Measurements from ENCODE around the gene KIRREL3.

The KIRREL3 gene

GRCh38 chr11:126438272-126438671 is 562.3 kb downstream of the KIRREL3 start:
- Histone ChIP-seq H3K27me3 (no peaks in the 10 kb centered on the region), H3K4me3 (ENCODE audit: low read depth in 1 of 2, low read length in 1 of 2) (no peak overlapping the region), H3K27ac (no peak overlapping the region), H3K4me1 (ENCODE audit: control insufficient read depth in 1 of 2, insufficient read depth in 1 of 2, low read depth in 1 of 2, low read length in 1 of 2) (peaks cover 7 to 13% of the 10 kb centered on the region in 2 experiments), H3K9me3 (no peaks in the 10 kb centered on the region), H3K36me3 (no peaks in the 10 kb centered on the region)
- no peak for TF ChIP-seq CTCF (IDR thresholded peaks at IDR 0.05)

GRCh38 chr11:126437731-126438130 is 562.8 kb downstream of the KIRREL3 start:
- Histone ChIP-seq H3K27me3 (no peaks in the 10 kb centered on the region), H3K27ac (no peak overlapping the region), H3K36me3 (no peaks in the 10 kb centered on the region), H3K9me3 (no peaks in the 10 kb centered on the region), H3K4me1 (ENCODE audit: control insufficient read depth in 1 of 2, insufficient read depth in 1 of 2, low read depth in 1 of 2, low read length in 1 of 2) (peaks cover 7 to 13% of the 10 kb centered on the region in 2 experiments), H3K4me3 (ENCODE audit: low read depth in 1 of 2, low read length in 1 of 2) (no peak overlapping the region)
- no peak for TF ChIP-seq CTCF (IDR thresholded peaks at IDR 0.05)

GRCh38 chr11:126436209-126436755 is 564.3 kb downstream of the KIRREL3 start:
- H3K4me1 ChIP-seq (ENCODE audit: control insufficient read depth in 1 of 2, insufficient read depth in 1 of 2, low read depth in 1 of 2, low read length in 1 of 2): peaks cover 7 to 13% of the 10 kb centered on the region in 2 experiments
- no peak overlapping the region for H3K4me3 ChIP-seq (ENCODE audit: low read depth in 1 of 2, low read length in 1 of 2)
- H3K36me3 ChIP-seq: no peaks in the 10 kb centered on the region
- no peaks in the 10 kb centered on the region for H3K27me3 ChIP-seq
- no peak overlapping the region for H3K27ac ChIP-seq
- no peaks in the 10 kb centered on the region for H3K9me3 ChIP-seq
- no peak for TF ChIP-seq CTCF (IDR thresholded peaks at IDR 0.05)

- Histone ChIP-seq H3K27ac (no peak overlapping the region), H3K27me3 (no peaks in the 10 kb centered on the region), H3K4me1 (ENCODE audit: control insufficient read depth in 1 of 2, insufficient read depth in 1 of 2, low read depth in 1 of 2, low read length in 1 of 2) (peaks cover 4 to 5% of the 10 kb centered on the region in 2 experiments), H3K36me3 (no peaks in the 10 kb centered on the region), H3K4me3 (ENCODE audit: low read depth in 1 of 2, low read length in 1 of 2) (no peak overlapping the region), H3K9me3 (no peaks in the 10 kb centered on the region)
- TF ChIP-seq CTCF (IDR thresholded peaks at IDR 0.05): no peak
These were observed 565.6 kb downstream of the KIRREL3 start for GRCh38 chr11:126434950-126435335.

- Histone ChIP-seq H3K27me3 (no peaks in the 10 kb centered on the region), H3K36me3 (no peaks in the 10 kb centered on the region), H3K4me1 (ENCODE audit: control insufficient read depth in 1 of 2, insufficient read depth in 1 of 2, low read depth in 1 of 2, low read length in 1 of 2) (peaks cover 4 to 5% of the 10 kb centered on the region in 2 experiments), H3K4me3 (ENCODE audit: low read depth in 1 of 2, low read length in 1 of 2) (no peak overlapping the region), H3K27ac (no peak overlapping the region), H3K9me3 (no peaks in the 10 kb centered on the region)
- TF ChIP-seq CTCF (IDR thresholded peaks at IDR 0.05): no peak
These were observed 566.3 kb downstream of the KIRREL3 start for GRCh38 chr11:126433989-126434949.

All from neutrophil (primary cell).